Heart left ventricle (tissue), 16 donors: ENCODE data around the gene TPRA1. TPM values are rescaled to one million over a fixed set of nuclear protein-coding genes. Genes with fewer than 3 reads are reported as not detected.

Experiments
- ATAC-seq, 4 donors: fragments of 200-7000 bp; cut with Tn5 transposase; one replicate each; pipeline ENCODE4 v1.9.1; 2020 to 2022; ENCODE audit warnings: moderate library complexity in 4 of 4, mild to moderate bottlenecking in 3 of 4, moderate number of reproducible peaks in 1 of 4
- DNase-seq, 5 donors: peaks; one replicate each; pipeline ENCODE4 v3.0.0-alpha.2; 2020
- H3K27ac ChIP-seq, 12 donors: fragments of 200-600 bp; sonication (generic) in 4 of 12; one replicate each; pipeline versions ENCODE4 v1.5.0 to v1.8.0; 2016 to 2022; ENCODE audit warnings: mild to moderate bottlenecking in 2 of 12
- H3K27me3 ChIP-seq, 9 donors: fragments of 200-600 bp; sonication (generic) in 2 of 9; one replicate each; pipeline versions ENCODE4 v1.5.1 to v1.8.0; 2016 to 2022; ENCODE audit warnings: mild to moderate bottlenecking in 3 of 9
- H3K36me3 ChIP-seq, 9 donors: fragments of 200-600 bp; sonication (generic) in 2 of 9; one replicate each; pipeline versions ENCODE4 v1.5.0 to v1.8.0; 2018 to 2022; ENCODE audit warnings: mild to moderate bottlenecking in 2 of 9
- H3K4me1 ChIP-seq, 12 donors: fragments of 200-600 bp; sonication (generic) in 4 of 12; one replicate each; pipeline versions ENCODE4 v1.5.0 to v1.8.0; 2016 to 2022; ENCODE audit warnings: mild to moderate bottlenecking in 3 of 12
- H3K4me3 ChIP-seq, 12 donors: fragments of 200-600 bp; sonication (generic) in 4 of 12; one replicate each; pipeline versions ENCODE4 v1.5.0 to v1.8.0; 2017 to 2022; ENCODE audit warnings: mild to moderate bottlenecking in 9 of 12, moderate library complexity in 4 of 12
- H3K9me3 ChIP-seq, 12 donors: fragments of 200-600 bp; sonication (generic) in 4 of 12; one replicate each; pipeline versions ENCODE4 v1.5.0 to v1.8.0; 2016 to 2022; ENCODE audit warnings: mild to moderate bottlenecking in 1 of 12
- POLR2A ChIP-seq, 2 donors: fragments of 450-650 bp; IDR thresholded peaks; one replicate each; pipeline ENCODE4 v1.6.1; 2017; ENCODE audit warnings: antibody characterized with exemption in 2 of 2, mild to moderate bottlenecking in 2 of 2, moderate library complexity in 2 of 2
- WGBS, 4 donors: extraction: QIAGEN DNeasy Blood & Tissue Kit in 2 of 4; methylation state at CpG; one replicate each; pipeline versions ENCODE4 v1.1.5 to v1.1.7; 2013 to 2018; 5-methylcytosine and 5-hydroxymethylcytosine counted together
- intact Hi-C, 10 donors: fragments of 100-400 bp; cut with DNase I; formaldehyde crosslinking; loops; one replicate each; pipeline versions ENCODE4 v1.11.1 to v1.14.2; 2022
- polyA plus RNA-seq, 2 donors: library from polyadenylated mRNA; stranded (reverse); fragments of 200-250 nt; gene quantifications; one replicate each; pipeline ENCODE4 v1.2.3, GENCODE V29; 2013
- total RNA-seq, 9 donors: library from RNA; depleted of rRNA in 2 of 9; stranded (reverse); fragments of >200 nt in 2 of 9; fragmentation: NEBNext Ultra II Directional in 3 of 9; extraction: Animal tissue kit (Norgen Biotek cat#: 25700) in 3 of 9; gene quantifications; one replicate each; pipeline versions ENCODE4 v1.1.0 to v1.2.4, GENCODE V29; 2016 to 2023
- TF ChIP-seq, protein P1 (sequence below), 12 donors: fragments of 200-600 bp; sonication (generic) in 4 of 12; IDR thresholded peaks; one replicate each; pipeline versions ENCODE4 v1.5.0 to v1.8.0; 2018 to 2022; ENCODE audit warnings: antibody characterized with exemption in 12 of 12, mild to moderate bottlenecking in 5 of 12
- donor health status: ischemic (EF 13 %, LVEDD 7.1; RV severe dilation, severe dysfunction).
- donor health status: healthy with polysubstance abuse.
- donor health status: DM: no; HTN: yes; CAD: no.
- donor health status: DM: no; HTN: no; CAD: no.
- donor health status: ischemic (EF 25% LVEDD 6.9; RV normal size, moderate dysfunction).
- donor health status: ischemic (EF 25% LVEDD 5.7; RV mildly dilated, moderate dysfunction).
- donor health status: healthy.
- donor health status: DM: yes; HTN: yes; CAD: no.
- donor health status: ischemic (EF 35%, LVEDD 5.7; RV mildly dilated, moderate dysfunction).
- donor health status: nonischemic (EF 11% LVEDD 7.7; RV severe dilation, severe dysfunction).
- donor health status: DM: yes; HTN: yes; CAD: no.
- donor health status: PGD.
- donor health status: ischemic (EF 29% LVEDD 5.4; RV normal size, mild dysfunction).
- donor health status: nonischemic (EF 23%, LVEDD 6.1; RV moderate dilation, normal function).

TPRA1 gene
- total and polyA plus RNA-seq, 11 donors = 13.4 to 29.0 (median 20.4) TPM

GRCh38 chr3:127615631-127616305, 25.2 kb upstream of the TPRA1 start:
- DNase-seq = no peak
- no peak for ATAC-seq
- peaks cover 0 to 2% (median 0%) of the 10 kb centered on the region in 12 donors for H3K4me1 ChIP-seq
- intact Hi-C loops = no loop called here
- peaks cover 0 to 42% (median 22%) of the 10 kb centered on the region in 9 donors for H3K36me3 ChIP-seq
- H3K9me3 ChIP-seq = no peaks in the 10 kb centered on the region
- no peak overlapping the region for H3K4me3 ChIP-seq
- no peaks in the 10 kb centered on the region for H3K27me3 ChIP-seq
- 89 to 96% (median 93%) methylated on average over 6 of the region's 6 CpGs for WGBS, 4 donors
- H3K27ac ChIP-seq = no peak overlapping the region
- TF ChIP-seq POLR2A (IDR thresholded peaks at IDR 0.05) = no peak
- TF ChIP-seq, protein P1, sequence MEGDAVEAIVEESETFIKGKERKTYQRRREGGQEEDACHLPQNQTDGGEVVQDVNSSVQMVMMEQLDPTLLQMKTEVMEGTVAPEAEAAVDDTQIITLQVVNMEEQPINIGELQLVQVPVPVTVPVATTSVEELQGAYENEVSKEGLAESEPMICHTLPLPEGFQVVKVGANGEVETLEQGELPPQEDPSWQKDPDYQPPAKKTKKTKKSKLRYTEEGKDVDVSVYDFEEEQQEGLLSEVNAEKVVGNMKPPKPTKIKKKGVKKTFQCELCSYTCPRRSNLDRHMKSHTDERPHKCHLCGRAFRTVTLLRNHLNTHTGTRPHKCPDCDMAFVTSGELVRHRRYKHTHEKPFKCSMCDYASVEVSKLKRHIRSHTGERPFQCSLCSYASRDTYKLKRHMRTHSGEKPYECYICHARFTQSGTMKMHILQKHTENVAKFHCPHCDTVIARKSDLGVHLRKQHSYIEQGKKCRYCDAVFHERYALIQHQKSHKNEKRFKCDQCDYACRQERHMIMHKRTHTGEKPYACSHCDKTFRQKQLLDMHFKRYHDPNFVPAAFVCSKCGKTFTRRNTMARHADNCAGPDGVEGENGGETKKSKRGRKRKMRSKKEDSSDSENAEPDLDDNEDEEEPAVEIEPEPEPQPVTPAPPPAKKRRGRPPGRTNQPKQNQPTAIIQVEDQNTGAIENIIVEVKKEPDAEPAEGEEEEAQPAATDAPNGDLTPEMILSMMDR (IDR thresholded peaks at IDR 0.05) = no peak

- Histone ChIP-seq H3K4me1 (peaks cover 0 to 2% (median 0%) of the 10 kb centered on the region in 12 donors), H3K36me3 (peaks cover 0 to 41% (median 15%) of the 10 kb centered on the region in 9 donors), H3K9me3 (no peaks in the 10 kb centered on the region), H3K27ac (no peak overlapping the region), H3K4me3 (no peak overlapping the region), H3K27me3 (no peaks in the 10 kb centered on the region)
- DNase-seq = no peak
- 81 to 91% (median 84%) methylated on average over 4 of the region's 4 CpGs for WGBS, 4 donors
- ATAC-seq = no peak
- no peak for TF ChIP-seq POLR2A (IDR thresholded peaks at IDR 0.05)
- TF ChIP-seq, protein P1 (IDR thresholded peaks at IDR 0.05) = no peak
- intact Hi-C loops = no loop called here
These were observed 24.5 kb upstream of the TPRA1 start for GRCh38 chr3:127614928-127615589.

DNA sequence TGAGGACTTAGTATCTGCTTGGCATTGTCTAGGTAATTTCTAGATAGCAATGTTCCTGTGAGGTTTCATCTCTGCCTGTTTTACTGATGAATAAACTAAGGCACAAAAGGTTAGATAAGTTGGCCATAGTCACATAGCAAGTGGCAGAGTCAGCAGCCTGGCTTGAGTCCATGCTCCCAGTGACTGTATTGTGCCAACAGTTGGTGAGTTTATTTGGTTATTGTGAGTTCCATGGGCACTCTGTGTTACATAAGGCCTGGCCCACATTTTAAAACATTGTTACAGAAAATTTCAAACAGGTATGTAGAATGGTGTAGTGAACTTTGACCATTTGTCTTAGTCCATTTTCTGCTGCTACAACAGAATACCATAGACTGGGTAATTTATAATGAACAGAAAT, 22.9 kb upstream of the TPRA1 start:
- H3K36me3 ChIP-seq = peaks cover 0 to 37% (median 11%) of the 10 kb centered on the region in 9 donors
- no peak overlapping the region for H3K27ac ChIP-seq
- TF ChIP-seq, protein P1 (IDR thresholded peaks at IDR 0.05) = no peak
- TF ChIP-seq POLR2A (IDR thresholded peaks at IDR 0.05) = no peak
- no peaks in the 10 kb centered on the region for H3K27me3 ChIP-seq
- H3K4me3 ChIP-seq = no peak overlapping the region
- ATAC-seq = no peak
- intact Hi-C loops = no loop called here
- peaks cover 0 to 2% (median 0%) of the 10 kb centered on the region in 12 donors for H3K4me1 ChIP-seq
- DNase-seq = no peak
- H3K9me3 ChIP-seq = no peaks in the 10 kb centered on the region

GRCh38 chr3:127612966-127613365, 22.4 kb upstream of the TPRA1 start:
- peaks cover 0 to 3% (median under 1%) of the 10 kb centered on the region in 12 donors for H3K4me1 ChIP-seq
- no peak overlapping the region for H3K4me3 ChIP-seq
- no peaks in the 10 kb centered on the region for H3K27me3 ChIP-seq
- TF ChIP-seq, protein P1 (IDR thresholded peaks at IDR 0.05) = no peak
- TF ChIP-seq POLR2A (IDR thresholded peaks at IDR 0.05) = no peak
- no peaks in the 10 kb centered on the region for H3K9me3 ChIP-seq
- no peak overlapping the region for H3K27ac ChIP-seq
- intact Hi-C loops = no loop called here
- H3K36me3 ChIP-seq = peaks cover 0 to 36% (median 11%) of the 10 kb centered on the region in 9 donors
- no peak for ATAC-seq
- WGBS, 4 donors = 60 to 71% (median 67%) methylated on average over 6 of the region's 6 CpGs
- DNase-seq = no peak
